HG02798 (cell line): ENCODE results near the gene RNASEH2B.

Experiments used
- ATAC-seq: cut with Tn5 transposase; IDR thresholded peaks from one replicate; pipeline ENCODE4 v1.9.1; 2021; ENCODE audit warnings: mild to moderate bottlenecking; ENCODE audit not compliant: unreplicated experiment, poor library complexity

The RNASEH2B gene, protein sequence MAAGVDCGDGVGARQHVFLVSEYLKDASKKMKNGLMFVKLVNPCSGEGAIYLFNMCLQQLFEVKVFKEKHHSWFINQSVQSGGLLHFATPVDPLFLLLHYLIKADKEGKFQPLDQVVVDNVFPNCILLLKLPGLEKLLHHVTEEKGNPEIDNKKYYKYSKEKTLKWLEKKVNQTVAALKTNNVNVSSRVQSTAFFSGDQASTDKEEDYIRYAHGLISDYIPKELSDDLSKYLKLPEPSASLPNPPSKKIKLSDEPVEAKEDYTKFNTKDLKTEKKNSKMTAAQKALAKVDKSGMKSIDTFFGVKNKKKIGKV

DNA sequence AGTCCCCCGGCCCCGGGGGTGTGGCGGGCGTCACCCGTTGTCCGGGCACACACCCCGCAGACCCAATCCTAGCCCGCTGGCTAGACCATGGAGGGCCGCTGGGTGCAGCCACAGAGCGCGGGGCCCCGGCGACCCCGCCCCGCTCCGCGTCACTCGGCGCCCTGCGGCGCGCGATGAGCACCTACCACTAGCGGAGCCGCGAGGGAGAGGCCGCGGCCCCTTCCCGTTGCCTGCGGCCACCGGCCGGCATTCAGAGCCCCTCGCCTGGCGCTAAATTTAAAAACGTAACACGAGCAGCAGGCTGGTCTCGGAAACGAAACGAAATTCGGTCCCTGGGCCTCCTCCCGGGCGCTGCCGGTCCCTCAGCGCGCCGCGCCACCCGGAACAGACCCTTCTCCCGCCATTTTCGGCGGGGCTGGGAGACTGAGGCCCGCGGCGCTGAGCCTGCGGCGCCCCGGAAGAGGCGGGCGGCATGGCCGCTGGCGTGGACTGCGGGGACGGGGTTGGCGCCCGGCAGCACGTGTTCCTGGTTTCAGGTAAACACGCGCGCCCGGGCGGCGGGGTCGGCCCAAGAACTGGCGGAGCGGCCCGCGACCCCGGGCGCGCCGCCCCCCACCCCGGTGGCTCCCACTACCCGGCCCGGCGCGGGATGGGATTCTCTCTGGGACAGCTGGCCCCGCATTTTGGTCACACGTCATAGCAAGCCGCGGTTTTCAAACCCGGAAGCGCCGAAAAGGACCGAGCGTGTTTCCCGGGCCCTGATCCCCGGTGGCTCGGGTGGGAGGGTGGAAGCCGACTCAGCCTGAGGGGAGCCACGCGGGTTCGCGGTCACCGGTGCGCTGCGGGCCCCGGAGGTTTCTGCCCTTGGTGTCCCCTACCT, at the start of gene RNASEH2B:
RNASEH2B (plus strand) TSS at position 187 of the 880 bp plus-strand sequence; CDS start at position 473, 286 bp downstream.
- ATAC-seq: peak; percentile 78

DNA sequence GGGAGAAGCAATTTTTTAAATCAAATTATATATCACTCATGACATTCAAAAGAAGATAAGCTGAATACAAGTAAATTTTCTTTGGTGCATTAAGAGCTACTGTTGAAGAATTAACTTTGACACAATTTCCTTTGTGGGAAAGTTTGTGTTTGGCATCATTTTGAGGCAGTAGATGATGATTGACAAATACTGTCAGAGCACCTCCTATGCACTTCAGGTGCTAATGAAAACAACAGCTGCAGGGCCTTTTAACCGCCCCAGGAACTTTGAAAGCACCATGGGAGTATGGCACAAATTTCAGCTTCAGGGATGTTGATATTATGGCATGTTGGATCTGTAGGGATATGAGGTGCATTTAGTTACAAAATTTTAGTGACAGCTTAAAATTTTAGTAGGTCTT, 45.1 kb upstream of the RNASEH2B start:
- ATAC-seq: no peak

DNA sequence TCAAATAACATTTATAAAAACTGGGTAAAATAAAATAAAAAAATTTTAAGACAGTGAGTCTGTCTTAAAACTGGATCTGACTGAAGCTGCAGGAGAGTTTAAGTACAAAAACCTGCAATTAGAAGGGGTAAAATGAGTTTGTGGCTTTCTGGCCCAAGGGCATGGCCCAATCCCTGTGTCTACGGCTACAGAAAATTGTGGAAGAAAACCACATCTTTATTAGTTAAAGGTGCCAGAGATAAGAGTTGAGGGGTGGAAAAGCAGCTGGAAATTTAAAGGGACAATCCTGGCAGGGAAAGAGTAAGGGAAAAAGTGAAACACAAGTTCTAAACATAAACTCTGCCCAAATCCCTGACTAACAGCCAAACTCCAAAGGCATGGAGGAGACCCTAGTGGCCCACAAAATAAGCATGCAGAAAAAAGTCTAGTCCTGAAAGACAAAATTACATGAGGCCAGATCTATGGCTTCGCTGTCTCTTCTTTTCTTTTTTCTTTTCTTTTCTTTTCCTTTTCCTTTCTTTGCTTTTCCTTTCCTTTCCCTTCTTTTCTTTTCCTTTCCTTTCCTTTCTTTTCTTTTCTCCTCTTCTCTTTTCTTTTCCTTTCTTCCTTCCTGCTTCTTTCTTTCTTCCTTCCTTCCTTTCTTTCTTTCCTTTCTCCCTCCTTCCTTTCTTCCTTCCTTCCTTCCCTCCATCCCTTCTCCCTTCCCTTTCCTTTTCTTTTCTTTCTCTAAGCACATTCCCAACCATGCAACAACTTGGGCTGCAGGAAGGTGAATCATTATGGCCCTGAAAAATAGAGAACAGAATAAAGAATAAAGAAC, 42.6 kb upstream of the RNASEH2B start:
- ATAC-seq: no peak

DNA sequence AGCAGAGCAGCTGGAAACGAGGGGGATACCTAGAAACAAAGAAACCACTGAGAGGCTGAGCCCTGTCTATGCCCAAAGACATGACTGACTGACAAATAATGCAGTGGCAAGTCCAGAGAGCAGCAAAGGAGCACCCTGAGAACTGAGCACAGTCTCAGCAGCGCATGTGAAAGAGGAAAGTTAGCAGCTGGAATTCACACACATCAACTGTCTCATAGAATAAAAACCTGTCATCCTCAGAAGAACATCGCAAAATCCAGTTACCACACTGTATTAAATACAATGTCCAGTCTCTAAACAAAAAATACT, 42.0 kb upstream of the RNASEH2B start:
- no peak for ATAC-seq

DNA sequence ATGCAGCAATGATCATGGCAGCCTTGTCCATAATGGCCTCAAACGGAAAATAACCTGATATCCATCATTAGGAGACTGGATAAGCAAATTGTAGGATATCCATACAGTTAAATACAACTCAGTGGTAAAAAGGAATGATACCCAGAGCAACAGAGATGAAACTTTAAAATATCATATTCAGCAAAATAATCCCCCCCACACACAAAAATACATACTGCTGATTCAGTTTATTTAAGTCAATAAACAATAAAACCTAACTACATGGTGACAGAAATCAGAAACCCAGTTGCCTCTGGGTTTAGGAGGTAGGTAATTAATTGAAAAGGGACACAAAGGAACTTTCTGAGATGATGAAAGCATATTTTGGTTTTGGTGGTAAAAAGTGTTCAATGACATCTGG, 38.2 kb upstream of the RNASEH2B start:
- ATAC-seq: no peak

DNA sequence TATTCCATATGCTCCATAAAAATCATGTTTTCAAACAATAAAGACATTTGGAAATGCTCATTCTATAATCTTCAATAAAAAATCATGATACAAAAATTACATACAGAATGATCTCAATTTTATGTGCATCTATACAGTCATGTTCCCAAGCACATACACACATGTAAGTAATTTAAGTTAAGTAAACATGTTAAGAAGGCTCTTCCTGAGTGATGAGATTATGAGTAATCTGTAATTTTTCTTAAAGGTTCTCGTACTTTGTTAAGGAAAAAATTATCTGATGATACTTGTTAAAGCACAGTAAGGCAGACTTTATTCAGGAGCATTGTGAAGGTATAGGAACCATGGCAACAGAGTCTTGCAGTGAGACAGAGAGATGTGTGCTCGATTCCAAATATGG, 36.1 kb upstream of the RNASEH2B start:
- no peak for ATAC-seq

DNA sequence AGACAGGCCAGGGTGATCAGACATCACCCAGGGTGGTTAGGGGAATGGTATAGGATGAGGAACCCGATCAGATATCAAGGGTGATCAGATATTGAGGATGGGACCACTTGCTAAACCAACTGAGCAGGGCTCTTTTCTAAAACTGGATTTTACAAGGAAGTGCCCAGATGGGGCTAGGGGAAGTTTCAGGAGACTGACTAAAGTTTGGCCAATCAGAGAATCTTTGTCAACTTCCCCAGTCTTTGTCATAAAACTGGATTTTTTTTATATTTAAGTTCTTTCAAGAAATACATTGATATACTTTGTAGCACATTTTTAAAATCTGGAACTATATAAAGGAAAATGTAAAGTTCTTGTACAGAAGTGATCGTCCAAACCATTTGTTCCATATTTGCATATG, 35.6 kb upstream of the RNASEH2B start:
- no peak for ATAC-seq

DNA sequence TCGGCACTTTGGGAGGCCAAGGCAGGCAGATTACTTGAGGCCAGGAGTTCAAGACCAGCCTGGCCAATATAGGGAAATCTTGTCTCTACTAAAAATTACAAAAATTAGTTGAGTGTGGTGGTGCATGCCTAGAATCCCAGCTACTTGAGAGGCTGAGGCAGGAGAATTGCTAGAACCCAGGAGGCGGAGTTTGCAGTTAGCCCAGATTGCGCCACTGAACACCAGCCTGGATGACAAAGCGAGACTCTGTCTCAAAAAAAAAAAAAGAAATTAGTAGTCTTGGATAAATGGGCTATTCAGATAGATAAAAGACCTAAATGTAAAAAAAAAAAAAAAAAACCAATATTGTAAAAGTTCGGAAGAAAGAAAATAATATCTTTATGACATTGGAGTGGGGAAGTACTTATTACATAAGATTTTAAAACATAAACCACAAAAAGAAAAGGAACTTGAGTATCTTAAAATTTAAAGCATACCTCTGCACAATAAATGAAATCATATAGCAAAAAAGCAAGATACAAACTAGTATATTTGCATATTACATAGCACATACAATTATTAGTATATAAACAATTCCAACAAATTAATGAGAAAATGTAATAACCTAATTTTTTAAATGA, 26.7 kb upstream of the RNASEH2B start:
- no peak for ATAC-seq

DNA sequence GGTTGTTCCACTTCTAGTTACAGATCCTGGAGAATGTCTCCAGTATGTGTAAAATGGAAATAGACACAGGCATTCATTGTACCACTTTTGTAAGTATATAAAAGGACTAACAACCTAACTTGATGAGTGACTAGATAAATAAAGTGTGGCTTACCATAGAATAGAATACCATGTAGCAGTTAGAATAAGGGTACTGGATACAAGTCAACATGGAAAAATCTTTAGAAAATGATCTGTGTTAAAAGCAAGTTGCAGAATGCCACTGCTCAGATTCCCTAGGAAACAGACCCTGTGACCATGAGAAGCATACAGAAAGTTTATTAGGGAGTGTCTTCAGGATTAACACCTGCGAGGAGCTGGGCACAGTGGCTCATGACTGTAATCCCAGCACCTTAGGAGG, 25.9 kb upstream of the RNASEH2B start:
- ATAC-seq: no peak

DNA sequence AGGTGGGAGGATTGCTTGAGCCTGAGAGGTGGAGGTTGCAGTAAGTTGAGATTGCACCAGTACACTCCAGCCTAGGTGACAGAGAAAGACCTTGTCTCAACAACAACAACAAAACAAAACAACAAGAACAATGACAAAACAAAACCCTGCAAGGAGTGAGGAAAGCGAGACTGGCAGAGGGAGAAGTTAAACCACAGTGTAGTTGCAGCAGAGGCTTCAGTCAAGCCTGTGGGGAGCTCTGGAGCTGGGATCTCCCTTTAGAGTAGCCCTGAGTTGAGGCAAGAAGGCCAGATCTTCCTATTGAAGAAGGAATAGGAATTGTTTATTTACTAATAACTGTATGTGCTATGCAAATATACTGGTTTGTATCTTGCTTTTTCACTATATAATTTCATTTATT, 25.3 kb upstream of the RNASEH2B start:
- ATAC-seq: no peak

DNA sequence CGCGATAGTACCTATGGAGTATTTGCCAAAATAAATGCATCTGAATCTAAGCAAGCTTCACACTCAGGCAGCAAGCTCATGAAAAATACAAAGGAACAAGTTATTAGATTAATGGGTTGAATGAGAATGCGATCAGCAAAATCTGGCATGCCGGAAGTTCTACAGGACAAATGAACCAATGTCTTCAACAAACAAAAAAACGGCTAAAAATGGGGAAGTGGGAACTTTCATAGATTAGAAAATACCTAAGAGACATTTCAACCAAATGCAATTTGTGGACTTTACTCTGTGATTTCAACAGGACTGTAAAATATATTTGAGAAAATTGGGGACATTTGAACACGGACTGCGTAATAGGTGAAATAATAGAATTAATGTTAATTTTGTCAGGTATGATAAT, 22.4 kb upstream of the RNASEH2B start:
- no peak for ATAC-seq

DNA sequence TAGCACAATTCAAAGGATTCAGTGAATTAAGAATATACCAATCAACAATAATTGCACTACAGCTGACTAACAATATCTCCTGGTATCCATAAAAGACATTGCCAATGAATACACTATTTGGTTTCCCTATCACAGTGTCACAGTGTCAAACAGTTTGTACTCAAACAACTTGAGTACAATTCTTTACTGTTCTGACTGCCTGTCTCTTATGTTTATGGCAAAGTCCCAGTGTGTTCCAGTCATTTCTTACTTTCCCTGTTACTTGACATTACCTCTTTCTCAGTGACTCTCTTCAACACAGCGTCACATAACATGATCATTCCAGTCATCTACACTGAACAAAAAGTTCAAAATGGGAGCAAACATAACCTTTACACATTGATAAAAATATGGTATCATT, 21.2 kb upstream of the RNASEH2B start:
- no peak for ATAC-seq

DNA sequence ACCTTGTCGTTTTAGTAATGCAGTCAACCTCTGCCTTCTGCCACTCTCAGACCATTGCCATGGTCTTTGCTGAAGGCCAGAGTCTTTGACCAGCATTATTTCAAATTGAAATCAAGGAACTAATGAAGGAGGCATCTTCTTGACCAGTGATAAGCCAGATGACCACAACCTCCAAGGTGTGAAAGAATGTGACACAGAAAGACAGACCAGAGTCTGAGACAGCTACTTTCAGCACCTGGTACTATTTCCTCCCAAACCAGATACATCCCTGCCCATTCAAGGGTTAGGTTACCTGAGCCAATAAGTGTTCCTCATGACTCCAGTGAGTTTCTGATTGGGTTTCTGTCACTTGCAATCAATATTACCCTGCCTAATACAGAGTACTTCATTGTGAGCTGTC, 20.3 kb upstream of the RNASEH2B start:
- peak; percentile 45 for ATAC-seq

DNA sequence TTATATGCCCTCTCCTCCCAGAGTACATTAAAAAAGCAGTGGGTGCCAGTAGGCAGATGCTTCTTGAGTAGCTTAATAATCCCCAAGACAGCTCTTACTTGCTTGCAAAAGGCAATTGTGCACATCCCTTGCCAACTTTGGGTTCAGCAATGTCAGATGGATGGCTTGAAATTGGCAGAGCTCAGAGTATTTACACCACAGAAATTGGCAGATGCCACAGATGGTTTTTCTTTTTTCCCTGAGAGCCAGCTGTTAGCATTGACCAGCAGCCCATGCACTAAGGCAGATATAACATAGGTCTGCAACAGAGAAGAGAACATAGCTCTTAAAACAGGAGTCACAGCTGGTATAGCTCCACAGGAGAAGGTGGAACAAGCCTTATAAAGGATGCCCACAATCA, 18.4 kb upstream of the RNASEH2B start:
- ATAC-seq: no peak

DNA sequence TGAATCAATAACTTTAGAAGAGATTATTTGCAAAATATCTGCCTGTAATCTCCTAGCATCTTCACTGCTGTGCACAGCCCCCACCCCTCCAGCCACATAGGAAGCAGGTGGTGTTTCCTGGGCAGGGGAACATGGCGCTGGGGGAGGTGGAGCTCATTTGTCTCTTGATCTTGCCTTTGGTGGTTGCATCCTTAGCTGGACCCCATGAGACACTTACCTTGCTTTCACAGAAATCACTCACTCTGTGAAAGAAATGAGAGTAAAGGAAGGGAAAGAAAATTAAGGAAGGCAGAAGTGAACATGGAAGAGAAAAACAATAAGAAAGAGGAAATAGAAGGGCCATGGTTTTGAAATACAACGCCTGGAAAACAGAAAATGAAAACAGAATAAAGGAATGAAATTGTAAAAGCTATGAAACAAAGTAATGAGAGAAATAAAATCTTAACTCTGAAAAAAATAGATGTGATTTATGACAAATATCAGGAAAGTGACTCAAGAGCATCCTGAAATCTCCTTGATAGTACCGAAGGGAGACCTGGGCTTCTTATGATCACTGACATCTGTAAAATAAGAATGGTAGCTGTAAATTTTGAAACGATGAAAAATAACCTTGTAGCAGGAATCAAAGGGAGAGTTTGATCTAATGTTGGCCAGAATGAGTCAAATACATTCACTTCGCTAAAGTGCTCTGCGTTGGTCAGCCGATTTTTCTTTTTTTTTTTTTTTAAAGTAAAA, 17.2 kb upstream of the RNASEH2B start:
- peak; percentile 38 for ATAC-seq

DNA sequence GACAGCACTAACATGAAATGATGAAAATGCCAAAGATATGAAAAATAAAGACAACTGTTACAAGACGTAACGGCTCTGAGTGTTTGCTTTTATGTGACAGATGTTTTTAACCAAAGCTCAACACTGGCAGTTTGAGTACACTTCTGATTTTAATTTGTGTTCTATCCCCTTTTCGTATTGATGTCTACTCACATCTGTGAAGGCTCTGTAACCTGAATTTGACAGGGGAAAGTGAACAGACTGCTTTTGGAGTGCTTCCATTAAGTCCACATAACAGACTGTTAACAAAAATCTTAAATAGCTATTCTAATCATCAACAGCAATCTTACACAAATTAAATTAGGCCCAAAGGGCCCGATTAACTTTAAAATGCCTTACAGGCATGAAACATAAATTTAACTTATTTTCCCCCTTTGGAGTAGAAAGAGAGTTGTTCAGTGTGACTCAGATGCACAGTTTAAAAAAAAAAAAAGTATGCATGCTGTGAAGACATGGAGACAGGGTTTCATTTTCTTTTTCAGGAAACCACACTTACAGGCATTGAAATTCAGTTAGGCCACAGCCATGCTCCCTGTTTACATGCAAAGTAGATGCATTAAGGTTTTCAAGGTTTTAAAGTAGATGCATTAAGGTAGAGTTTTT, 16.3 kb upstream of the RNASEH2B start:
- ATAC-seq: peak; percentile 85

DNA sequence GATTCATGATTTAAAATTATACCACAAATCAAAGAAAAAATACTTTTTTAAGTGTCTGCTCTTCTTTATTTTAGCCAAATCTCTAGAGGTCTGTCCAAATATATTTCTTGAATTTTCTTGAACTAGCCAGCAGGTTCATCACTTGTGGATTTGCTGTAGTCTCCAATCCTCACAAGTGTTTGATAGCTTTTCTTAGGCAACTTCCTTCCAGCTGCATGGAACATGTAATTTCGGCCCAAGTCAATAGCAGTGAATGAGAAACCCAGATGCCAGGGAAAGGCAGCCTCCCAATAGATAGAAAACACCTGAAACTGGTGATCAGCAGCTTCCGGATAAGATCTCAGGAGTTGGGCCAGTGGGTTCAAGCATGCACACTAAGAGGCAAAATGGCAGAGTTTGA, 15.6 kb upstream of the RNASEH2B start:
- no peak for ATAC-seq

DNA sequence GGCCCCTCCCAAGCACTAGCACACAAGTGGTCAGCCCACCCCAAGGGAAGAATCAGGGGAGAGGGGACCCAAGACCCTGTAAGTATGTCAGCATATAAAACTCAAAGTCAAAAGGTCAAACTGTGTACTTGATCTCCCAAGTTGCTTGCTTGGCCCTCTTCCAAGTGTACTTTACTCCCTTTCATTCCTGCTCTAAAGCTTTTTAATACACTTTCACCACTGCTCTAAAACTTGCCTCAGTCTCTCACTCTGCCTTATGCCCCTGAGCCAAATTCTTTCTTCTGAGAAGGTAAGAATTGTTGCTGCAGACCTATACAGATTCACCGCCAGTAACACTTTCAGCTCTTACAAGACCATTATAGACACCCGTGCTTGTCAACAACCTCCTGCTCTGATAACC, 15.1 kb upstream of the RNASEH2B start:
- ATAC-seq: no peak

DNA sequence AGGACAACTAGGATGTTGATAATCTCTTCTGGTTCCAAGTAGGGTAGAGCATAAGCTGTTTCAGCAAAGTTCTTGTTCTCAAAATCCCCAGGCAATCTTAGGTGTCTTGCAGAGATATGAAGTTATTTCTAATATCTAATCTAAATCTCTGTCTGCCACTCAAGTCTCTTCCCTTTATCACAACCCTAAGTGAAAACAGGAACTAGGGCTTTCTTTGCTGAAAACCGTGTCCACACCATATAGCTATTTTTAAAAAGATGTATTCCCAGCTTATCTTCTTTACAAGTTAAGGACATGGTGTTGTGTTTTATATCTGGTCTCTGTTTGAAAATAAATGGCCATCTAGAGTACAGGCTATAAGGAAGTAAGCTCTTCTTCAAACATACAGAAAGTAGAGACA, 11.3 kb upstream of the RNASEH2B start:
- ATAC-seq: no peak
